ENCODE results near the gene PRKRA.

GRCh38 chr2:178395295-178395694, 55.7 kb downstream of the PRKRA start:
- TF ChIP-seq POLR2A (IDR thresholded peaks at IDR 0.05) (no peak), CTCF (IDR thresholded peaks at IDR 0.05) (no peak)

All from lower leg skin (tissue), 3 donors.